ENCODE data around the gene DDX46.
"Not testable (repeated sequence)": the region's sequence is repeated elsewhere in the genome, so short reads cannot be mapped to it uniquely, and the experiment has no call there.

The DDX46 gene

DNA sequence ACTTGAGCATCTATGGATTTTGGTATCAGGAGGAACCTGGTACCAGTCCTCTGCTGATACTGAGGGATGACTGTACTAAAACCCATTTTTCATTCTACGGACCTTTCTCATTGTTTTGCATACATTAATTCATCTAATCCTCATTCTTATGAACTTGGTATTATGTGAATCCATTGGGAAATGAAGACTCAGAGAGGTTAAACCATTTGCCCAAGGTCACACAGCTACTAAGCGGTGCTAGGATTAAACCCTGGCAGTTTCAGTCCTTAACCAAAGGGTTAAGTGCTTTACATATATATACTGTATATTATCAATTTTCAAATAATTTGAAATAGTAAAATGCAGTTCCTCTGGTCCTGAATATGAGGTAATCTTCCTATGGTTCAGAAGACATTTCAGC lies 16.4 kb upstream of the DDX46 start:
- no peak overlapping the region for H2AFZ ChIP-seq (ENCODE audit: low read length)
- H3K9me2 ChIP-seq (replicated peaks; ENCODE audit: low read depth, low read length): no peaks in the 10 kb centered on the region
- no peaks in the 10 kb centered on the region for H3K27me3 ChIP-seq (ENCODE audit: insufficient read depth, low read length, poor library complexity, severe bottlenecking)
- H3F3A ChIP-seq (ENCODE audit: low read depth): no peaks in the 10 kb centered on the region
- TF ChIP-seq, protein P1, sequence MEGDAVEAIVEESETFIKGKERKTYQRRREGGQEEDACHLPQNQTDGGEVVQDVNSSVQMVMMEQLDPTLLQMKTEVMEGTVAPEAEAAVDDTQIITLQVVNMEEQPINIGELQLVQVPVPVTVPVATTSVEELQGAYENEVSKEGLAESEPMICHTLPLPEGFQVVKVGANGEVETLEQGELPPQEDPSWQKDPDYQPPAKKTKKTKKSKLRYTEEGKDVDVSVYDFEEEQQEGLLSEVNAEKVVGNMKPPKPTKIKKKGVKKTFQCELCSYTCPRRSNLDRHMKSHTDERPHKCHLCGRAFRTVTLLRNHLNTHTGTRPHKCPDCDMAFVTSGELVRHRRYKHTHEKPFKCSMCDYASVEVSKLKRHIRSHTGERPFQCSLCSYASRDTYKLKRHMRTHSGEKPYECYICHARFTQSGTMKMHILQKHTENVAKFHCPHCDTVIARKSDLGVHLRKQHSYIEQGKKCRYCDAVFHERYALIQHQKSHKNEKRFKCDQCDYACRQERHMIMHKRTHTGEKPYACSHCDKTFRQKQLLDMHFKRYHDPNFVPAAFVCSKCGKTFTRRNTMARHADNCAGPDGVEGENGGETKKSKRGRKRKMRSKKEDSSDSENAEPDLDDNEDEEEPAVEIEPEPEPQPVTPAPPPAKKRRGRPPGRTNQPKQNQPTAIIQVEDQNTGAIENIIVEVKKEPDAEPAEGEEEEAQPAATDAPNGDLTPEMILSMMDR (conservative IDR thresholded peaks at IDR 0.05; ENCODE audit: low read length): no peak
- TF ChIP-seq EZH2phosphoT487 (IDR thresholded peaks at IDR 0.05; ENCODE audit: borderline replicate concordance): no peak
- H3K9me3 ChIP-seq (ENCODE audit: insufficient read depth, low read depth, low read length): no peaks in the 10 kb centered on the region
- H3K79me2 ChIP-seq (ENCODE audit: insufficient read depth, low read length): peaks cover 30% of the 10 kb centered on the region
- peaks cover 8% of the 10 kb centered on the region for H3K4me1 ChIP-seq (ENCODE audit: insufficient read depth, low read length, poor library complexity, severe bottlenecking)
- peaks cover 17% of the 10 kb centered on the region for H4K20me1 ChIP-seq (ENCODE audit: insufficient read depth, low read length, poor library complexity, severe bottlenecking)
- H3K9ac ChIP-seq (ENCODE audit: low read depth, low read length, poor library complexity, severe bottlenecking): no peak overlapping the region
- no peak overlapping the region for H3K4me2 ChIP-seq (ENCODE audit: low read depth, low read length, poor library complexity, severe bottlenecking)
- no peak overlapping the region for H3K4me3 ChIP-seq (ENCODE audit: low read length, poor library complexity, severe bottlenecking)
- H3K36me3 ChIP-seq (ENCODE audit: insufficient read depth, low read length): no peaks in the 10 kb centered on the region

DNA sequence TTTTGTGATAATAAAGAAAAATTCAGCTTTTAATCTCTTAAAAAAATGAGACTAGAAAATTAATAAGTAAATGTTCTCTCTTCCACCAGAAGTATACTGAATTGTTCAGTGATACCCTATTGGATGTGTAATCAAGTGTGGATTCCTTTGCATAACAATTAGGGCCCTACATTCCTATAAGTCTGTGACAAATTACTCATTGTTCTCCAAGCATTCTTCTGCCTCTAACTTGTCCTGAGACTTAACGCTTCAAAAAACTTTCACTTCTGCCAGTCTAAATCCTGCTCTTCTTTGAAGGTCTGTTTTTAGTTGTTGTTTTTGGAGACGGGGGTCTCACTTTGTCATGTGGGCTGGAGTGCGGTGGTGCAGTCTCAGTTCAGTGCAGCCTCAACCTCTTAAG lies 9.2 kb upstream of the DDX46 start:
- Histone ChIP-seq H4K20me1 (ENCODE audit: insufficient read depth, low read length, poor library complexity, severe bottlenecking) (no peaks in the 10 kb centered on the region), H3F3A (ENCODE audit: low read depth) (no peaks in the 10 kb centered on the region), H3K9me2 (replicated peaks; ENCODE audit: low read depth, low read length) (no peaks in the 10 kb centered on the region), H3K4me2 (ENCODE audit: low read depth, low read length, poor library complexity, severe bottlenecking) (no peak overlapping the region), H2AFZ (ENCODE audit: low read length) (no peak overlapping the region), H3K27me3 (ENCODE audit: insufficient read depth, low read length, poor library complexity, severe bottlenecking) (no peaks in the 10 kb centered on the region), H3K4me1 (ENCODE audit: insufficient read depth, low read length, poor library complexity, severe bottlenecking) (no peaks in the 10 kb centered on the region), H3K79me2 (ENCODE audit: insufficient read depth, low read length) (no peaks in the 10 kb centered on the region), H3K9ac (ENCODE audit: low read depth, low read length, poor library complexity, severe bottlenecking) (no peak overlapping the region), H3K4me3 (ENCODE audit: low read length, poor library complexity, severe bottlenecking) (no peak overlapping the region), H3K9me3 (ENCODE audit: insufficient read depth, low read depth, low read length) (no peaks in the 10 kb centered on the region), H3K36me3 (ENCODE audit: insufficient read depth, low read length) (no peaks in the 10 kb centered on the region)
- TF ChIP-seq, protein P1 (conservative IDR thresholded peaks at IDR 0.05; ENCODE audit: low read length): no peak
- no peak for TF ChIP-seq EZH2phosphoT487 (IDR thresholded peaks at IDR 0.05; ENCODE audit: borderline replicate concordance)

DNA sequence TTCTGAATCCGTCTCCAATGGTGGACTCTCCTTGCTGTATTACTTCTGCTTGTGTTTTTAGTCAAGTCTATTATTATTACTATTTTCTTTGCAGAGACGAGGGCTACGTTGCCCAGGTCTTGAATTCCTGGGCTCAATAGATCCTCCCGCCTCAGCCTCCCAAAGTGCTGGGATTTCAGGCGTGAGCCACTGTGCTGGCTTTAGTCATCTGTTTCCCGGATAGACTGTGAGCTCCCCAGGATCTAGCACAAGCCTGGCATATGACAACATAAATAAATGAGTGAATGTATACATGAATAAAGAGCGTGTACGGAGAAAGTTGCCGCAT lies 439 bp upstream of the DDX46 start:
- peaks cover 9% of the 10 kb centered on the region for H3K4me1 ChIP-seq (ENCODE audit: insufficient read depth, low read length, poor library complexity, severe bottlenecking)
- H3K79me2 ChIP-seq (ENCODE audit: insufficient read depth, low read length): peaks cover 38% of the 10 kb centered on the region
- no peaks in the 10 kb centered on the region for H3K27me3 ChIP-seq (ENCODE audit: insufficient read depth, low read length, poor library complexity, severe bottlenecking)
- peak overlapping the region; percentile 84 for H3K9ac ChIP-seq (ENCODE audit: low read depth, low read length, poor library complexity, severe bottlenecking)
- H2AFZ ChIP-seq (ENCODE audit: low read length): peak overlapping the region; percentile 98
- H3K9me3 ChIP-seq (ENCODE audit: insufficient read depth, low read depth, low read length): no peaks in the 10 kb centered on the region
- peak overlapping the region; percentile 93 for H3K4me3 ChIP-seq (ENCODE audit: low read length, poor library complexity, severe bottlenecking)
- no peaks in the 10 kb centered on the region for H3F3A ChIP-seq (ENCODE audit: low read depth)
- H3K36me3 ChIP-seq (ENCODE audit: insufficient read depth, low read length): no peaks in the 10 kb centered on the region
- peak overlapping the region; percentile 76 for H3K4me2 ChIP-seq (ENCODE audit: low read depth, low read length, poor library complexity, severe bottlenecking)
- H4K20me1 ChIP-seq (ENCODE audit: insufficient read depth, low read length, poor library complexity, severe bottlenecking): peaks cover 16% of the 10 kb centered on the region
- H3K9me2 ChIP-seq (replicated peaks; ENCODE audit: low read depth, low read length): no peaks in the 10 kb centered on the region
- TF ChIP-seq, protein P1 (conservative IDR thresholded peaks at IDR 0.05; ENCODE audit: low read length): no peak
- TF ChIP-seq EZH2phosphoT487 (IDR thresholded peaks at IDR 0.05; ENCODE audit: borderline replicate concordance): no peak

DNA sequence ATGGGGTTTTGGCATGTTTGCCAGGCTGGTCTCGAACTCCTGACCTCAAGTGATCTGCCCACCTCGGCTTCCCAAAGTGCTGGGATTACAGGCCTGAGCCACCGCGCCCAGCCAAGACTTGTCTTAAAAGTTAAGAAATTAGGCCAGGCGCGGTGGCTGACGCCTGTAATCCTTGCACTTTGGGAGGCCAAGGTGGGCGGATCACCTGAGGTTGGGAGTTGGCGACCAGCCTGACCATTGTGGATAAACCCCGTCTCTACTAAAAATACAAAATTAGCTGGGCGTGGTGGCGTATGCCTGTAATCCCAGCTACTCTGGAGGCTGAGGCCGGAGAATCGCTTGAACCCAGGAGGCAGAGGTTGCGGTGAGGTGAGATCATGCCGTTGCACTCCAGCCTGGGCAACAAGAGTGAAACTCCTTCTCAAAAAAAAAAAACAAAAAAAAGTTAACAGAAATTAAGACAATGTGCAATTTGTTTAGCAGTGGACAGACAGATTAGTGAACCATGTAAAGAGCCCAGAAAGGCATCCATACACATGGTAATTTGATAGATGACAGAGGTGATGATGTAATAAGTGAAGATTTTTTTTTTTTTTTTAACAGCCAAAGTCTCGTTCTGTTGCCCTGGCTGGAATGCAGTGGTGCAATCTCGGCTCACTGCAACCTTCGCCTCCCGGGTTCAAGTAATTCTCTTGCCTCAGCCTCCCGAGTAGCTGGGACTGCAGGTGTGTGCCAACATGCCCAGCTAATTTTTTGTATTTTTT lies 9.1 kb downstream of the DDX46 start:
- H3K4me3 ChIP-seq (ENCODE audit: low read length, poor library complexity, severe bottlenecking); H3K9me2 ChIP-seq (replicated peaks; ENCODE audit: low read depth, low read length); H3K9me3 ChIP-seq (ENCODE audit: insufficient read depth, low read depth, low read length); H3K4me1 ChIP-seq (ENCODE audit: insufficient read depth, low read length, poor library complexity, severe bottlenecking); H2AFZ ChIP-seq (ENCODE audit: low read length); H3K27me3 ChIP-seq (ENCODE audit: insufficient read depth, low read length, poor library complexity, severe bottlenecking); H4K20me1 ChIP-seq (ENCODE audit: insufficient read depth, low read length, poor library complexity, severe bottlenecking); H3K4me2 ChIP-seq (ENCODE audit: low read depth, low read length, poor library complexity, severe bottlenecking); H3K9ac ChIP-seq (ENCODE audit: low read depth, low read length, poor library complexity, severe bottlenecking); H3K79me2 ChIP-seq (ENCODE audit: insufficient read depth, low read length); H3F3A ChIP-seq (ENCODE audit: low read depth): not testable (repeated sequence)
- H3K36me3 ChIP-seq (ENCODE audit: insufficient read depth, low read length): peaks cover 18% of the 10 kb centered on the region; the same call in 1 of the 2 replicates

Measured in Loucy (cell line).